ENCODE data around the gene CD40.

DNA sequence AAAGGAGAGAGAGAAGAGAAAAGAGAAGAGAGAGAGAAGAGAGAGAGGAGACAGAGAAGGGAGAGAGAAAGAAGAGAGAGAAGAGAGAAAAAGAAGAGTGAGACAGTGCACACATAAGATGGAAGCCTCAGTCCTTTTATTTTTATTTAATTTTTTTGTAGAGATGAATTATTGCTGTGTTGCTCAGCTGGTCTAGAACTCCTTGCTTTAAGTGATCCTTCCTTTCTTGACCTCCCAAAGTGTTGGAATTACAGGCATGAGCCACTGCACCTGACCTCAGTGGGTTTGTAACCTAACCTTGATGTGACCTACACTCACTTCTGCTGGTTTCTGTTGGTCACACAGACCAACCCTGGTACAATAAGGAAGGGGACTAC is 6.3 kb upstream of the CD40 start:
- TF ChIP-seq, protein P1, sequence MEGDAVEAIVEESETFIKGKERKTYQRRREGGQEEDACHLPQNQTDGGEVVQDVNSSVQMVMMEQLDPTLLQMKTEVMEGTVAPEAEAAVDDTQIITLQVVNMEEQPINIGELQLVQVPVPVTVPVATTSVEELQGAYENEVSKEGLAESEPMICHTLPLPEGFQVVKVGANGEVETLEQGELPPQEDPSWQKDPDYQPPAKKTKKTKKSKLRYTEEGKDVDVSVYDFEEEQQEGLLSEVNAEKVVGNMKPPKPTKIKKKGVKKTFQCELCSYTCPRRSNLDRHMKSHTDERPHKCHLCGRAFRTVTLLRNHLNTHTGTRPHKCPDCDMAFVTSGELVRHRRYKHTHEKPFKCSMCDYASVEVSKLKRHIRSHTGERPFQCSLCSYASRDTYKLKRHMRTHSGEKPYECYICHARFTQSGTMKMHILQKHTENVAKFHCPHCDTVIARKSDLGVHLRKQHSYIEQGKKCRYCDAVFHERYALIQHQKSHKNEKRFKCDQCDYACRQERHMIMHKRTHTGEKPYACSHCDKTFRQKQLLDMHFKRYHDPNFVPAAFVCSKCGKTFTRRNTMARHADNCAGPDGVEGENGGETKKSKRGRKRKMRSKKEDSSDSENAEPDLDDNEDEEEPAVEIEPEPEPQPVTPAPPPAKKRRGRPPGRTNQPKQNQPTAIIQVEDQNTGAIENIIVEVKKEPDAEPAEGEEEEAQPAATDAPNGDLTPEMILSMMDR (IDR thresholded peaks at IDR 0.05) = no peak
- no peak for TF ChIP-seq ZFX (IDR thresholded peaks at IDR 0.05; ENCODE audit: borderline replicate concordance)
